ENCODE measurements around the gene PCDHGB7.
"Not testable (repeated sequence)": the region's sequence is repeated elsewhere in the genome, so short reads cannot be mapped to it uniquely, and the experiment has no call there.

The PCDHGB7 gene

GRCh38 chr5:141430332-141431113, 13.0 kb downstream of the PCDHGB7 start, which contains the start of gene PCDHGA12:
Gene PCDHGA12, plus strand, starts transcription at chr5:141430507. Its CDS starts 253 bp downstream, at chr5:141430760.
- peak; percentile 91 for DNase-seq

GRCh38 chr5:141431286-141431685, 13.8 kb downstream of the PCDHGB7 start:
- DNase-seq, result peak; percentile 32

- DNase-seq, result not testable (repeated sequence)
These were observed 14.8 kb downstream of the PCDHGB7 start for GRCh38 chr5:141432308-141432707.

DNA sequence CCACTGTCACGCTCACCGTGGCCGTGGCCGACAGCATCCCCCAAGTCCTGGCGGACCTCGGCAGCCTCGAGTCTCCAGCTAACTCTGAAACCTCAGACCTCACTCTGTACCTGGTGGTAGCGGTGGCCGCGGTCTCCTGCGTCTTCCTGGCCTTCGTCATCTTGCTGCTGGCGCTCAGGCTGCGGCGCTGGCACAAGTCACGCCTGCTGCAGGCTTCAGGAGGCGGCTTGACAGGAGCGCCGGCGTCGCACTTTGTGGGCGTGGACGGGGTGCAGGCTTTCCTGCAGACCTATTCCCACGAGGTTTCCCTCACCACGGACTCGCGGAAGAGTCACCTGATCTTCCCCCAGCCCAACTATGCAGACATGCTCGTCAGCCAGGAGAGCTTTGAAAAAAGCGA, 15.2 kb downstream of the PCDHGB7 start:
- DNase-seq, result not testable (repeated sequence)

- DNase-seq, result peak; percentile 27
These were observed 16.5 kb downstream of the PCDHGB7 start for GRCh38 chr5:141434006-141434405.

- DNase-seq, result peak; percentile 56
These were observed 19.7 kb downstream of the PCDHGB7 start for GRCh38 chr5:141437221-141437620.

GRCh38 chr5:141439411-141440141, 22.1 kb downstream of the PCDHGB7 start:
- peak; percentile 69 for DNase-seq

DNA sequence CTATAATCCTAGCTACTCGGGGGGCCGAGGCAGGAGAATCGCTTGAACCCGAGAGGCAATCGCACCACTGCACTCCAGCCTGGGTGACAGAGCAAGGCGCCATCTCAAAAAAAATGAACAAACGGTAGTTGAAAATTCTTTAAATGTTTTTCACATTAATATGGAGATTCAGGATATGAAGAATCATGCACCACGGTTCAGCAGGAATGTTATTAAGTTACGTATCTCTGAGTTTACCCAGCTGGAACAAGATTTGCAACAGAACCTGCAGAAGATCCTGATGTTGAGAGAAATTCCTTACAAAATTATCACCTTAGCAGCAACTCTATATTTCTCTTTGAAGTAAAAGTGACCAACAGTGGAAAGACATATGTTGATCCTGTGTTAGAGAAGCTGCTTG, 22.9 kb downstream of the PCDHGB7 start:
- DNase-seq, result no peak

DNA sequence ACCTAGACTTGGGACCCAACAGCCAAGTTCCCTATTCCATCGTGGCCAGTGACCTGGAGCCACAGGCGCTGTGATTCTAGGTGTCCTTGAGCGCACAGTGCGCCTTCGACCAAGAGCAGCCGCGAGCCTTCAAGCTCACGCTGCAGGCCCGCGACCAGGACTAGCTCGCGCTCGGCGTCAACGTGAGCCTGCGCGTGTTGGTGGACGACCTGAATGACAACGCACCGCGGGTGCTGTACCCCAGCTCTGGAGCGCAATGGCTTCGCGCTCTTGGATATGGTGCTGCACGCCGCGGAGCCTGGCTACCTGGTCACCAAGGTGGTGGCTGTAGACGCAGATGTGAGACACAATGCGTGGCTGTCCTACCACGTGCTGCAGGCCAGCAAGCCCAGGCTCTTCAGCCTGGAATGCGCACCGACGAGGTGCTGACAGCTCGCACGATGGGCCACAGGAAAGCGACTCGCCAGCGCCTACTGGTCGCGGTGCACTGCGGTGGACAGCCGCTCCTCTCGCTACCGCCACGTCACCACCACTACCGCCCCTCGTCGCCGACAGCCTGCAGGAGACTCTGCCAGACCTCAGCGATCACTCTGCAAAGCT, 24.2 kb downstream of the PCDHGB7 start:
- no peak for DNase-seq

- peak; percentile 53 for DNase-seq
These were observed 47.9 kb downstream of the PCDHGB7 start for GRCh38 chr5:141465351-141465750.
